ENCODE results near the gene ATG2B.

Gene ATG2B

GRCh38 chr14:96240641-96241040 lies 122.5 kb downstream of the ATG2B start:
- no peak overlapping the region for H2BK120ac ChIP-seq (ENCODE audit: low read depth, low read length)
- H3K4me3 ChIP-seq (ENCODE audit: low read length in 2 of 2): no peak overlapping the region
- no peak overlapping the region for H3K27ac ChIP-seq (replicated peaks; ENCODE audit: low read length)
- H3K4me2 ChIP-seq (ENCODE audit: insufficient read depth, low read length, poor library complexity, severe bottlenecking): no peak overlapping the region
- peak overlapping the region; percentile 9 for H3K9ac ChIP-seq (ENCODE audit: low read depth, low read length, poor library complexity)
- no peak overlapping the region for H4K91ac ChIP-seq (ENCODE audit: low read depth, low read length, poor library complexity)
- H3K36me3 ChIP-seq (replicated peaks in 1 of 2; ENCODE audit: control insufficient read depth in 2 of 2, insufficient read depth in 2 of 2, low read length in 2 of 2): no peaks in the 10 kb centered on the region
- H4K8ac ChIP-seq (ENCODE audit: low read depth, low read length): no peak overlapping the region
- no peaks in the 10 kb centered on the region for H3K9me3 ChIP-seq (replicated peaks in 1 of 2; ENCODE audit: control insufficient read depth in 2 of 2, insufficient read depth in 1 of 2, low read depth in 1 of 2, low read length in 2 of 2)
- H2BK15ac ChIP-seq (ENCODE audit: low read length): no peak overlapping the region
- H2AFZ ChIP-seq (ENCODE audit: low read length): no peak overlapping the region
- DNase-seq (ENCODE audit: low spot score): no peak
- no peak overlapping the region for H2BK12ac ChIP-seq (ENCODE audit: low read length)
- peak overlapping the region; percentile 13 for H2AK5ac ChIP-seq (ENCODE audit: low read depth, low read length)
- WGBS, 2 donors (ENCODE audit: extremely low coverage in 2 of 2, insufficient read length in 2 of 2, insufficient replicate concordance in 1 of 2): no CpG with 5 or more reads among the region's 18 CpGs
- peak overlapping the region; percentile 71 for H3K23ac ChIP-seq (ENCODE audit: low read depth, low read length, poor library complexity)
- H3K79me1 ChIP-seq (ENCODE audit: low read depth, low read length): no peaks in the 10 kb centered on the region
- peak overlapping the region; percentile 49 for H3K14ac ChIP-seq (ENCODE audit: low read length)
- H3K27me3 ChIP-seq (ENCODE audit: control insufficient read depth in 3 of 3, insufficient read depth in 3 of 3, low read depth in 1 of 3, low read length in 3 of 3): no peaks in the 10 kb centered on the region
- H3K18ac ChIP-seq (ENCODE audit: low read length): no peak overlapping the region
- H3K4ac ChIP-seq (ENCODE audit: low read length): peak overlapping the region; percentile 17
- no peaks in the 10 kb centered on the region for H3K4me1 ChIP-seq (ENCODE audit: control insufficient read depth in 2 of 2, insufficient read depth in 1 of 2, low read depth in 1 of 2, low read length in 2 of 2)
- H2BK5ac ChIP-seq (ENCODE audit: low read length): peak overlapping the region; percentile 14

GRCh38 chr14:96239711-96240141 lies 123.4 kb downstream of the ATG2B start:
- no CpG with 5 or more reads among the region's 9 CpGs for WGBS, 2 donors (ENCODE audit: extremely low coverage in 2 of 2, insufficient read length in 2 of 2, insufficient replicate concordance in 1 of 2)
- Histone ChIP-seq H3K4me3 (ENCODE audit: low read length in 2 of 2) (no peak overlapping the region), H3K27ac (replicated peaks; ENCODE audit: low read length) (no peak overlapping the region), H4K8ac (ENCODE audit: low read depth, low read length) (no peak overlapping the region), H3K18ac (ENCODE audit: low read length) (no peak overlapping the region), H3K4me2 (ENCODE audit: insufficient read depth, low read length, poor library complexity, severe bottlenecking) (no peak overlapping the region), H2AFZ (ENCODE audit: low read length) (no peak overlapping the region), H2BK15ac (ENCODE audit: low read length) (no peak overlapping the region), H2BK5ac (ENCODE audit: low read length) (peak overlapping the region; percentile 14), H2BK120ac (ENCODE audit: low read depth, low read length) (no peak overlapping the region), H4K91ac (ENCODE audit: low read depth, low read length, poor library complexity) (no peak overlapping the region), H3K36me3 (replicated peaks in 1 of 2; ENCODE audit: control insufficient read depth in 2 of 2, insufficient read depth in 2 of 2, low read length in 2 of 2) (no peaks in the 10 kb centered on the region), H3K4me1 (ENCODE audit: control insufficient read depth in 2 of 2, insufficient read depth in 1 of 2, low read depth in 1 of 2, low read length in 2 of 2) (no peaks in the 10 kb centered on the region), H3K9me3 (replicated peaks in 1 of 2; ENCODE audit: control insufficient read depth in 2 of 2, insufficient read depth in 1 of 2, low read depth in 1 of 2, low read length in 2 of 2) (no peaks in the 10 kb centered on the region), H3K23ac (ENCODE audit: low read depth, low read length, poor library complexity) (no peak overlapping the region), H3K79me1 (ENCODE audit: low read depth, low read length) (no peaks in the 10 kb centered on the region), H2AK5ac (ENCODE audit: low read depth, low read length) (no peak overlapping the region), H3K14ac (ENCODE audit: low read length) (no peak overlapping the region), H3K9ac (ENCODE audit: low read depth, low read length, poor library complexity) (no peak overlapping the region), H2BK12ac (ENCODE audit: low read length) (no peak overlapping the region), H3K4ac (ENCODE audit: low read length) (no peak overlapping the region), H3K27me3 (ENCODE audit: control insufficient read depth in 3 of 3, insufficient read depth in 3 of 3, low read depth in 1 of 3, low read length in 3 of 3) (no peaks in the 10 kb centered on the region)
- DNase-seq (ENCODE audit: low spot score): no peak

DNA sequence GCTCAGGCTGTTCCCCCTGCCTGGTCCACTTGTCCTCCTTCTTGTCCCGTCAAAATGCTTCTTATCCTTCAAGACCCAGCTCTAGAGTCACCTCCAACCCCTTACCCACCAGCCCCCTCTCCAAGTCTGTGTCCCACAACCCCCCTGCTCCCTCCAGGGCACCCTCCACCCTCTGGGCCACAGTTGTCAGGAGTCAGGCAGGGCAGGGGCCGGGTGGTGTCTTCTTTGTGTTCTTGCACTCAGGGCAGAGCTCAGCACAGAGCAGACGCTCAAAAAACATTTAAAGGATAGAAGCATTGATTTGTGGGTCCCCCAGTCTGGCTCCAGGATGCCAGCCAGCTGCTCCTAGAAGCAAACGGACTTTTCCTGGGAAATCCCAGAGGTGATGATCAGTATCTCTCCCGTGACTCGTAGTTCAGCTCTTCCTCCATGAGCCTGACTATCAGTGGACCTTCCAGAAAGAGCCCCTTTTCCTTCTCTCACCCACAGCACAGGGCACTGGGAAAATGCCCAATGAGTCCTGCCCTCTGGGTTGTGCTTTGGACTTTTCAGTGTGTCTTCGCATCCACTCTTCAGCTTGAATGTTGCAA lies 124.4 kb downstream of the ATG2B start:
- H3K14ac ChIP-seq (ENCODE audit: low read length): no peak overlapping the region
- H3K4me2 ChIP-seq (ENCODE audit: insufficient read depth, low read length, poor library complexity, severe bottlenecking): no peak overlapping the region
- no peak overlapping the region for H2AK5ac ChIP-seq (ENCODE audit: low read depth, low read length)
- H4K91ac ChIP-seq (ENCODE audit: low read depth, low read length, poor library complexity): no peak overlapping the region
- H3K27me3 ChIP-seq (ENCODE audit: control insufficient read depth in 3 of 3, insufficient read depth in 3 of 3, low read depth in 1 of 3, low read length in 3 of 3): no peaks in the 10 kb centered on the region
- no peak overlapping the region for H2BK120ac ChIP-seq (ENCODE audit: low read depth, low read length)
- H3K9me3 ChIP-seq (replicated peaks in 1 of 2; ENCODE audit: control insufficient read depth in 2 of 2, insufficient read depth in 1 of 2, low read depth in 1 of 2, low read length in 2 of 2): no peaks in the 10 kb centered on the region
- no peaks in the 10 kb centered on the region for H3K4me1 ChIP-seq (ENCODE audit: control insufficient read depth in 2 of 2, insufficient read depth in 1 of 2, low read depth in 1 of 2, low read length in 2 of 2)
- no peak overlapping the region for H3K9ac ChIP-seq (ENCODE audit: low read depth, low read length, poor library complexity)
- no peaks in the 10 kb centered on the region for H3K36me3 ChIP-seq (replicated peaks in 1 of 2; ENCODE audit: control insufficient read depth in 2 of 2, insufficient read depth in 2 of 2, low read length in 2 of 2)
- WGBS, 2 donors (ENCODE audit: extremely low coverage in 2 of 2, insufficient read length in 2 of 2, insufficient replicate concordance in 1 of 2): no CpG with 5 or more reads among the region's 7 CpGs
- DNase-seq (ENCODE audit: low spot score): no peak
- no peak overlapping the region for H3K4me3 ChIP-seq (ENCODE audit: low read length in 2 of 2)
- H2BK15ac ChIP-seq (ENCODE audit: low read length): no peak overlapping the region
- H2BK12ac ChIP-seq (ENCODE audit: low read length): no peak overlapping the region
- H3K18ac ChIP-seq (ENCODE audit: low read length): peak overlapping the region; percentile 33
- no peak overlapping the region for H2AFZ ChIP-seq (ENCODE audit: low read length)
- no peak overlapping the region for H2BK5ac ChIP-seq (ENCODE audit: low read length)
- H3K27ac ChIP-seq (replicated peaks; ENCODE audit: low read length): no peak overlapping the region
- no peak overlapping the region for H3K4ac ChIP-seq (ENCODE audit: low read length)
- no peaks in the 10 kb centered on the region for H3K79me1 ChIP-seq (ENCODE audit: low read depth, low read length)
- H4K8ac ChIP-seq (ENCODE audit: low read depth, low read length): no peak overlapping the region
- no peak overlapping the region for H3K23ac ChIP-seq (ENCODE audit: low read depth, low read length, poor library complexity)

- H3K4me1 ChIP-seq (ENCODE audit: control insufficient read depth in 2 of 2, insufficient read depth in 1 of 2, low read depth in 1 of 2, low read length in 2 of 2): no peaks in the 10 kb centered on the region
- no peak overlapping the region for H3K4me3 ChIP-seq (ENCODE audit: low read length in 2 of 2)
- no peaks in the 10 kb centered on the region for H3K79me1 ChIP-seq (ENCODE audit: low read depth, low read length)
- DNase-seq (ENCODE audit: low spot score): no peak
- no peak overlapping the region for H3K9ac ChIP-seq (ENCODE audit: low read depth, low read length, poor library complexity)
- no peak overlapping the region for H4K91ac ChIP-seq (ENCODE audit: low read depth, low read length, poor library complexity)
- H2BK12ac ChIP-seq (ENCODE audit: low read length): no peak overlapping the region
- H2BK5ac ChIP-seq (ENCODE audit: low read length): no peak overlapping the region
- H3K36me3 ChIP-seq (replicated peaks in 1 of 2; ENCODE audit: control insufficient read depth in 2 of 2, insufficient read depth in 2 of 2, low read length in 2 of 2): no peaks in the 10 kb centered on the region
- no peak overlapping the region for H3K27ac ChIP-seq (replicated peaks; ENCODE audit: low read length)
- no peak overlapping the region for H2AFZ ChIP-seq (ENCODE audit: low read length)
- H3K9me3 ChIP-seq (replicated peaks in 1 of 2; ENCODE audit: control insufficient read depth in 2 of 2, insufficient read depth in 1 of 2, low read depth in 1 of 2, low read length in 2 of 2): no peaks in the 10 kb centered on the region
- no peak overlapping the region for H2AK5ac ChIP-seq (ENCODE audit: low read depth, low read length)
- H3K27me3 ChIP-seq (ENCODE audit: control insufficient read depth in 3 of 3, insufficient read depth in 3 of 3, low read depth in 1 of 3, low read length in 3 of 3): peaks cover 0 to 6% (median 0%) of the 10 kb centered on the region in 3 experiments
- no peak overlapping the region for H4K8ac ChIP-seq (ENCODE audit: low read depth, low read length)
- no CpG with 5 or more reads among the region's 2 CpGs for WGBS, 2 donors (ENCODE audit: extremely low coverage in 2 of 2, insufficient read length in 2 of 2, insufficient replicate concordance in 1 of 2)
- H3K18ac ChIP-seq (ENCODE audit: low read length): no peak overlapping the region
- H3K14ac ChIP-seq (ENCODE audit: low read length): no peak overlapping the region
- no peak overlapping the region for H2BK120ac ChIP-seq (ENCODE audit: low read depth, low read length)
- H3K4ac ChIP-seq (ENCODE audit: low read length): no peak overlapping the region
- no peak overlapping the region for H3K4me2 ChIP-seq (ENCODE audit: insufficient read depth, low read length, poor library complexity, severe bottlenecking)
- H2BK15ac ChIP-seq (ENCODE audit: low read length): no peak overlapping the region
- no peak overlapping the region for H3K23ac ChIP-seq (ENCODE audit: low read depth, low read length, poor library complexity)
Measured at GRCh38 chr14:96237641-96238040, 125.5 kb downstream of the ATG2B start.

Measured in neuronal stem cell (in vitro differentiated cells).